ENCODE measurements around the gene SEC22C.
"Not testable (repeated sequence)": the region's sequence is repeated elsewhere in the genome, so short reads cannot be mapped to it uniquely, and the experiment has no call there.

Gene SEC22C

DNA sequence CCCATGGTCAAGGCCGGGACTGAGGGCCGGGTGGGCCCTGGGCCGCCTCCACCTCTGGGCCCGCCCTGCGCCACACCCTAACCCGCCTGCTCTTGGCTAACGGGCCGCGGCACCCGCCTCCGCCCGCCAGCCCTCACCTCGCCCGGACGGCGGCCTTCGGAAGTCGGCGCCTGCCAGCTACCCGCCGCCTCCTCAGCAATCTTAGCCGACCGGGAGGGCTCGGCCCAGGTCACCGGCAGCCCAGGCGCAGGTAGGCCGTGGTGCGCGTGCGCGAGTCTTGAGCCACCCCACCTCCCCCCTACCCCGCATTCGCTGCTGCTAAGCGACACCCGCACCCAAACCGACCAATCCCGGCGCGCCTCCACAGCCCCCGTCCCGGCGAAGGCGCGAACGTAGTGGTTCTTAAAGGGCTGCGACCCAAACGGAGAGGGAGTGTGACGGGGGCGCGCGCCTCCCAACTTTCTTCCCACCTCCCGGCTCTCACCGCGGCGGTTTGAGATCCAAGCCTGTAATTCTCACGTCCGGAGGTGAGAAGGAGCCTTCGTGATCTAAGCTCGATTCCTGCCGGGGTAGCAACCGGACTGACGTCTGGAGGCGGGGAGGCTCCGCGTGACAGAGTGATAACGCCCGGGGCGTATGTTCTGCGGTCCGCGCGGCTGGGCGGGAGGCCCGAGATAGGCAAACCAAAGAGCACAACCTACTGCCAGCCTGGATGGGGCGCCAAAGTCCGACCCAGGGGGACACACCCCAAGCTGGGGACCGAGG, at the start of gene SEC22C:
Gene SEC22C (minus strand): TSS at position 259 of the 765 bp plus-strand sequence. CDS start 12,921 bp downstream, outside the sequence.
- DNase-seq = peak; percentile 87

- DNase-seq = no peak
Observed at GRCh38 chr3:42613462-42613861, 31.7 kb upstream of the SEC22C start.

DNA sequence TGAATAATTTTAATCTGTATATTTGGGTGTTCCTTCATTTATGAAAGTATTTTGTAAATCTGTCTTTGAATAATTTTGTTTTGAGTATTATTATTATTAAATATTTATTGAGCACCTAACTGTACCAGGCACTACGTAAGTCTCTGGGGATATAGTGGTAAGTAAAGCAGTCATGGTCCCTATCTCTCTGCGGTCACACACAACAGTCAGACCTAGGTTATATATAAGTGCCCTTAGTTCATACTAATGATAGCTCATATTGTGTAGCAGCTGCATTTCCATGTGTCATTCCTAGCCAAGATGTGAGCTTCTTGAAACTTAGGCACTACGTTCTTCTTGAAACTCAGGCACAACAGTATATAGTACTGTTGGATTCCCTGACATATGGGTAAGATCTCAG, 31.2 kb upstream of the SEC22C start:
- DNase-seq = no peak

GRCh38 chr3:42612217-42612616, 30.4 kb upstream of the SEC22C start:
- DNase-seq = no peak

GRCh38 chr3:42610976-42611375, 29.2 kb upstream of the SEC22C start:
- DNase-seq = no peak

- DNase-seq = no peak
Observed at GRCh38 chr3:42608581-42608980, 26.8 kb upstream of the SEC22C start.

DNA sequence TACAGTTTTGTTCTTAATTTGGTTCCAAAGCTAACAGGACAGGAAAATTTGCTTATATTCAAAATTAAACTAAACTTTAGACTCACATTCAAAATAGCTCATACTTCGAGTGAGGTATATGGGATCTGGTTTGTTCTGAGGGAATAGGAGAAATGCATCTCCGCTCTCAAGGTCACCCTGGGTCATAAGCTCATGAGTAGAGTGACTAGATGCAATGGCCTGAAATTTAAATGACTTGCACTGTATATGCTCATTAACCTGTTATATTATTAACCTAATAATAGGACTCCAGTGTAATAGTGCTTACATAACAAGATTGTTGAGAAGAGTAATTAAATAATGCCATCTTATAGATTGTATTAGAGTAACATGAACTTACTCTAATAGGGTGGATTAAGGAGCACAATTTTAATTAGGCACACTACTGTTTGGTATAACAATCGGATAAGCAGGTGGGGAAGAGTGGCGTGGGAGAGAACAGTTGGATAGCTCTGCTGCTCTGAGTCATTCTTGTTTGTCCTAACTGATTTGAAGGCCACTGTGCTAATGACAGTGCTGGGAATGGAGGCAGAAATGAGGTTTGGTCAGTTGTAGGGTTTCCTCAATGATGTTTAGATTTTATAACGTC, 23.9 kb upstream of the SEC22C start:
- DNase-seq = no peak

GRCh38 chr3:42602961-42603360, 21.2 kb upstream of the SEC22C start:
- DNase-seq = no peak

- DNase-seq = peak; percentile 5
Observed at GRCh38 chr3:42601896-42602581, 20.3 kb upstream of the SEC22C start.

GRCh38 chr3:42600958-42601675, 19.4 kb upstream of the SEC22C start:
- DNase-seq = no peak

DNA sequence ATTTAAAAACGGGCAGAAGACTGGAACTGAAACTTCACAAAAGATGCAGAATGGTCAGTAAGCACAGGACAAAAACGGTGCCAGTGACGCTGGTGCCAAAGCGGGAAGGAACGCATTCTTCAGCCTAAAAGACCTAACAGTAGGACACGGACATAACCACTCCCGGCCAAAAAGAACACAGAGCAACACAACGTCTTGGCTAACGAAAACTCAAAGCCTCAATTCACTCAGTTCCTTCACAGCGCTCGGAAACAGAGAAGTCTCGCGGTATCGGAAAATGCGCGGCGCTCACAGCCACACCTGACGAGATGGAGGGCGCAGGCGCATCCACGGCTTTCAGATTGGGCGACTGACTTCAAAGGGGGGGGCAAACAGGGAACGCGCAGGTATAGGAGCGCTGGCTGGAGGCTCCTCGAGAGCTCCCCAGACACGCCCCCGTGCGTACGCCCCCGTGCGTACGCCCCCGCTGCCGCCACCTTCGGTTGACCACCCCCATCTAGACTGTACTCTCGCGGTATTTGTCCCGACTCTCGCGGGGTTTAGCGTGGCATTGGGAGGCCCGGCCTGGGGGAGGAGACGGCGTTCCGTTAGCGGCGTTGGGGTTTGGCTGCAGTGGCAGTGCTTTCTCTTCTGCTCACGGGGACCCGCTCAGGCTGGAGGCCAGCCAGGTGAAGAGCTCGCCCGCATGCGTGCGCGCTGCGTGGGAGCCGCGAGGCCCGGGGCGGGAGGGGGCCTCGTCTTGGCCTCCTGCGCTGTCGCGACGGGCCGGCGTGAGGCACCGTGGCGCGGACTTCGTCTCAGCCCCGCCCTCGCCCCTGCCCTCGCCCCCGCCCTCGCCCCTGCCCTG, 18.6 kb upstream of the SEC22C start, which contains the start of gene NKTR:
Gene NKTR (plus strand): TSS at position 576 of the 847 bp plus-strand sequence. CDS start 321 bp downstream, outside the sequence.
- peak; percentile 94 for DNase-seq

- DNase-seq = not testable (repeated sequence)
Observed at GRCh38 chr3:42597098-42597497, 15.3 kb upstream of the SEC22C start.

DNA sequence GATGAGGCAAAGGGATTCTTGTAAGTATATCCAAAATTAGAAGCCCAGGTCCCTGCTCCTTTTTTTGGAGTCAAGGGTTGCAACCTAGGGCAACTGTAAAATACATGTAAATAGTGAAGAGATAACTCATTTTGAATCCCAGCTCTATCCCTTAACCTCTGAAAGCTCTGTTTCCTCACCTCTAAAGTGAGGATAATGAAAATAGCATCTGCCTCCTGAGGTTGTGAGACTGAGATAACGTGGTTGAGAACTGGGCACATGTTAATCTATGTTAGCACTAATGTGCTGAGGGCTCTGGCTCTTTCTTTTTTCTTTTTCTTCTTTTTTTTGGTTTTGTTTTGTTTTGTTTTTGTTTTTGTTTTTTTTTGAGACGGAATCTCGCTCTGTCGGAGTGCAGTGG, 13.9 kb upstream of the SEC22C start:
- no peak for DNase-seq

- no peak for DNase-seq
Observed at GRCh38 chr3:42593635-42594034, 11.9 kb upstream of the SEC22C start.

- no peak for DNase-seq
Observed at GRCh38 chr3:42591811-42592210, 10.0 kb upstream of the SEC22C start.

DNA sequence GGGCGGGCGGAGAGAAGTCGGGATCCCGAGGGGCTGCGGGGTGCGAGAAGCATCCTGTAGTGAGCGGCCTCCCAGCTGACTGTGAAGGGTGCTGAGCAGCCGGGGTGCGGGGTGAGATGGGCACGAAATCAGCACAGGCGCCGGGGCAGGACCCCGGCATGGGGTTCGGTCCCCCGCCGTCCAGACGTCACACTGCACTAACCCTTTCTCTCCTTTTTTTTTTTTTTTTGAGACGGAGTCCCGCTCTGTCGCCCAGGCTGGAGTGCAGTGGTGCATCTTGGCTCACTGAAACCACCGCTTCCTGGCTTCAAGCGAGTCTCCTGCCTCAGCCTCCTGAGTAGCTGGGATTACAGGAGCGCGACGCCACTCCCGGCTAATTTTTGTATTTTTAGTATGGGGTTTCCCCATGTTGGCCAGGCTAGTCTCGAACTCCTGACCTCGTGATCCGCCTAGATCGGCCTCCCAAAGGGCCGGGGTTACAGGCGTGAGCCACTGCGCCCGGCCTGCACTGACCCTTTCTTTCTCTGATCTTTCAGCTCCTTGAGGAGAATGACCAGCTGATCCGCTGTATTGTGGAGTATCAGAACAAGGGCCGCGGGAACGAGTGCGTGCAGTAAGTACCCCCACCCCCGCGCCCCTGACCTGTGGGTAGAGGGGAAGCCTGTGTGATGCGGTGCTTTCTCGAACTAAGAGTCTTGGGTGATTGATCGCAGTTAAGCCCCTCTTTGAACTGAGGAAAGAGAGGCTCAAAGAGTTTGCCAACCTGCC, 9.4 kb upstream of the SEC22C start:
- DNase-seq = no peak

DNA sequence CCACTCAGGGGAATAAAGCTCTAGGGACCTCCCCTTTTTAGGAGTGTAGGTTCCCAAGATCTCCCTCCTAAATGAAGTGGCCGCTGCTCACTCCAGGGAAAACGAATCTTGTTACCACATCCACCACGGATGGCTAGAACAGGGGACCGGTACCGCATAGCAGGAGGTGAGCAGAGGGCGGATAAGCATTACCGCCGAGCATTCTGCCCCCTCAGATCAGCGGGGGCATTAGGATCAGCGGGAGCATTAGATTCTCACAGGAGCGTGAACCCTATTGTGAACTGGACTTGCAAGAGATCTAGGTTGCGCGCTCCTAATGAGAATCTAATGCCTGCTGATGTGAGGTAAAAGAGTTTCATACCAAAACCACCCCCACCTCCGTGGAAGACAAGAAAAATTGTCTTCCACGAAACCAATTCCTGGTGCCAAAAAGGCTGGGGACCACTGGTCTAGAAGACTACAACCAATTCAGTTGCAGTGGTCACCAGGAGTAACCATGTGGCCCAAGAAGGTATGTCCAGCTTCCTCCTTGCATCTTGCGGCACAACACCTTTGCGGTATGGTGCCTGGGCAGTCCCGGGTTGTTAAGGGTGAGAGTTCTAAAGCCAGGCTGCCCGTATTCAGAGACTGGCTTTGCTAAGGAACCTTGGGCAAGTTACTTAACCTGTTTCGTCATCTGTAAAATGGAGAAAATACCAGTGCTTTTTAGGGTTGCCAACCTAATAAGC, 7.8 kb upstream of the SEC22C start:
- DNase-seq = no peak

- DNase-seq = no peak
Observed at GRCh38 chr3:42588625-42589024, 6.9 kb upstream of the SEC22C start.

DNA sequence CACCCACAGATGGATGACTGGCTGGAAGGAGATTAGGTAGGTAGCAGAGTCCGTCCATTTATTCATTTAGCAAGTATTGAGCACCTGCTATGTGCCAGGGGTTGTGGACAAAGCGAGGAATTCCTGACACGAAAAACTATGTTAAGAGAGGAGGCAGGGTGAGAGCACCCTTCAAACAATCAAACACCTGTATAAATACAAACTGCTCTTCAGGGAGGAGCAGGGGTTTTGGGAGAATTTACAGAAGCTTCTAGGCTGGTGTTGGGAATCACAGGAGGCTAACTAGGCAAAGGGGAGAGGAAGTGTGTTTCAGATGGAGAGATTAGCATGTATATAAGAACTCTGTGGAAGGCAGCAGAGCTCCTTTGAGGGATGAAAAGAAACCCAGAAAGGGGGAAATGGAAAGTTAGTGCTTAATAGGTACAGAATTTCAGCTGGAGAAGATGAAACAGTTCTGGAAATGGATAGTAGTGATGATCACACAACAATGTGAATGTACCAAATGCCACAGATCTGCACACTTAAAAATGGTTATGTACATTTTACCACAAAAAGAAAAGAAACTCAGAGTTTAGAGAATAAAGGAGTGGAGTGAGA, 805 bp upstream of the SEC22C start:
- DNase-seq = no peak

- DNase-seq = no peak
Observed at GRCh38 chr3:42581400-42581708, 413 bp downstream of the SEC22C start.

Measured in COR-L47 (cell line).